AG04450 (cell line): Measurements from ENCODE around the gene PTPRD. TPM values are rescaled to one million over a fixed set of nuclear protein-coding genes. Genes with fewer than 3 reads are reported as not detected.

ENCODE experiments used
- CTCF ChIA-PET: fragments of 300-600, 350-600 bp; formaldehyde crosslinking; extraction: SDS; loops from one replicate; lab custom pipeline; 2022; ENCODE audit warnings: antibody characterized with exemption, inconsistent platforms; lab: Charles Lee
- POLR2A ChIA-PET: fragments of 350-600 bp; formaldehyde crosslinking; extraction: SDS; loops from one replicate; lab custom pipeline; 2021; ENCODE audit warnings: antibody characterized with exemption, inconsistent platforms; lab: Yijun Ruan, JAX
- DNase-seq: peaks from one replicate; pipeline ENCODE4 v3.0.0-alpha.2; 2011; ENCODE audit warnings: low read depth, low spot score
- H3K27ac ChIP-seq: one replicate; pipeline ENCODE4 v1.5.1; 2012; ENCODE audit warnings: low read depth, low read length, control low read depth
- H3K27me3 ChIP-seq: one replicate; pipeline ENCODE4 v1.6.0; 2012; ENCODE audit warnings: low read length; ENCODE audit not compliant: control insufficient read depth, insufficient read depth
- H3K4me3 ChIP-seq: 2 replicates; pipeline ENCODE4 v1.5.1; 2011; ENCODE audit warnings: mild to moderate bottlenecking, low read depth, low read length, control low read depth
- H3K9me3 ChIP-seq: 2 replicates; pipeline ENCODE4 v1.5.1; 2012; ENCODE audit warnings: low read length; ENCODE audit not compliant: control insufficient read depth, insufficient read depth
- polyA plus RNA-seq: library from polyadenylated mRNA; depleted of rRNA; stranded (reverse); fragments of >200 nt; gene quantifications from 2 replicates; pipeline ENCODE4 v1.2.3, GENCODE V29; 2011
- TF ChIP-seq, protein P1 (sequence below): IDR thresholded peaks from 2 replicates; pipeline ENCODE4 v1.5.1; 2011; ENCODE audit warnings: low read depth, low read length, control low read depth, inconsistent platforms

PTPRD gene
- polyA plus RNA-seq, 1 experiment, result 0.19 TPM

DNA sequence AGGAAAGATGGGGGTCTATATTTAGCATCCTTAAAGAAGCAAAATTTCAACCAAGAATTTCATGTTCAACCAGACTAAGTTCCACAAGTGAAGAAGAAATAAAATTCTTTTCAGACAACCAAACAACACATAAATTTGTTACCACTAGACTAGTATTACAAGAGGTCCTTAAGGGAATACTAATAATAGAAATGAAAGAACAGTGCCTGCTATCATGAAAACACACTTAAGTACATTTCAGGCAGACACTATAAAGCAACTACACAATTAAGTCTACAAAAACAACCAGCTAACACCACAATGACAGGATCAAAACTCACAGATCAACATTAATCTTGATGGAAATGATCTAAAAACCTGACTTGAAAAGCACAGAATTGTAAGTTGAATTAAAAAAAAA, 477.2 kb downstream of the PTPRD start:
- Histone ChIP-seq H3K27me3 (no peaks in the 10 kb centered on the region), H3K9me3 (no peaks in the 10 kb centered on the region), H3K27ac (no peak overlapping the region), H3K4me3 (no peak overlapping the region)
- no peak for DNase-seq
- POLR2A ChIA-PET, result no interaction called here
- TF ChIP-seq, protein P1, sequence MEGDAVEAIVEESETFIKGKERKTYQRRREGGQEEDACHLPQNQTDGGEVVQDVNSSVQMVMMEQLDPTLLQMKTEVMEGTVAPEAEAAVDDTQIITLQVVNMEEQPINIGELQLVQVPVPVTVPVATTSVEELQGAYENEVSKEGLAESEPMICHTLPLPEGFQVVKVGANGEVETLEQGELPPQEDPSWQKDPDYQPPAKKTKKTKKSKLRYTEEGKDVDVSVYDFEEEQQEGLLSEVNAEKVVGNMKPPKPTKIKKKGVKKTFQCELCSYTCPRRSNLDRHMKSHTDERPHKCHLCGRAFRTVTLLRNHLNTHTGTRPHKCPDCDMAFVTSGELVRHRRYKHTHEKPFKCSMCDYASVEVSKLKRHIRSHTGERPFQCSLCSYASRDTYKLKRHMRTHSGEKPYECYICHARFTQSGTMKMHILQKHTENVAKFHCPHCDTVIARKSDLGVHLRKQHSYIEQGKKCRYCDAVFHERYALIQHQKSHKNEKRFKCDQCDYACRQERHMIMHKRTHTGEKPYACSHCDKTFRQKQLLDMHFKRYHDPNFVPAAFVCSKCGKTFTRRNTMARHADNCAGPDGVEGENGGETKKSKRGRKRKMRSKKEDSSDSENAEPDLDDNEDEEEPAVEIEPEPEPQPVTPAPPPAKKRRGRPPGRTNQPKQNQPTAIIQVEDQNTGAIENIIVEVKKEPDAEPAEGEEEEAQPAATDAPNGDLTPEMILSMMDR, result no peak
- CTCF ChIA-PET, result no interaction called here

DNA sequence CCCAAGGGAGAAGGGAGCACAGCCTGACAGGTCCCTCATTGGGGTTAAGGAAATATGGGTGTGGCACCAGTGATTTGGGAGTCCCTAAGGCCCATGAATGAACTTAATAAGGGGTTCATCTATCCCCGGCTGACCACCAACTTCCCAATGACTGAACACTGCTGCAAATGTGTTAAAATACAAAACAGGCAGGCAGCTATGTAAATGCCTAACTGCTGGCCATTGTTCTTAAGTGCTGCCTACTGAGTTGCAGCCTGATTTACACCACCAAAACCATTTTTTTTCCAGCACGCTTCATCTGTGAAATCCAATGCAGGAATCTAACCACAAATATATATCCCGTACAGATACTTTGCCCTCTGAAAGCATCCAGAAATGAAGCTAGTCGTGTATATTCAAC, 478.5 kb downstream of the PTPRD start:
- H3K27me3 ChIP-seq, result no peaks in the 10 kb centered on the region
- ChIA-PET CTCF (no interaction called here), POLR2A (no interaction called here)
- TF ChIP-seq, protein P1, result no peak
- no peak for DNase-seq
- H3K27ac ChIP-seq, result no peak overlapping the region
- H3K4me3 ChIP-seq, result no peak overlapping the region
- no peaks in the 10 kb centered on the region for H3K9me3 ChIP-seq

DNA sequence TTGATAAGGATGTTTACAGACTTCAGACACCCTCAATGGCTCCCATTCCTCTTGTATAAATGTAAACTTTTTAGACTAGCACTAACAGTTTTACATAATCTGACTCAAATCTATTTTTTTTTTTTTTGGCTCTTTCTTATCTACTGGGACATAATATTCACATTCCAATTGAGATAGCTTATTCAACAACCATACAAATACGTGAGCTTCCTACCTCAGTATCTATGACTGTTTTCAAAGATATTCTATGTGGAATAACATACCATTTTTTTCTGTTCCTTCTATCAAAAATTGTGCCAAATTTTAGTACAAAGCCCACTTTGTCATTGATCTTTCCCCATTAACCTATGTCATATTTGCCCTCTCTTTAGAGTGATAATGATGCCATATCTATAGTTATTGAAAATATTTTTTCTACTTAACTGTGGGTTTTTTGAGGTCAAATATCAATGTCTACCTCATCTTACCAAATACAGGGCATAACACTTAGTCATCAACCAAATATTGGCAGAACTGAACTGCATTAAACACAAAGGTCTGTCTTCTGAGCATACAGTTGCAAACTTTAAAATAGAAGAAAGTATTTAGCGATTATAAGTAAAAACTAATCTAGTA, 482.6 kb downstream of the PTPRD start:
- CTCF ChIA-PET, result no interaction called here

DNA sequence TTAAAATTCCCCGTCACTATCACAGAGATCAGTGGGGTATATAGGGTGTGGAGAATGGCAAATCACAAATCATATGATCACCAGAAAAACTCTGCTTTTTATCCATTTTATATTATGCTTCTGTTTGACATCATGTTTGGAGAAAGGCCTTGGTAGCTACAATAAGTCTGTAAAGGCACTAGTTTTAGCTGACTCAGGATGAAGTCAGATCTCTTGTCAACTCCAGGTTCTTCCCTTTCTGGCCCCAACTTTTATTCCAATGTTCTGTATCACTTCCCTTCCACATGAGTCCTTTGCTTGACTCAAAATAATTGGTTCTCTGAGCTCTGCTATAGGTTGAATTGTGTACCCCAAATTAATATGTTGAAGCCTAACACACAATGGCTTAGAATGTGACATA, 484.9 kb downstream of the PTPRD start:
- Histone ChIP-seq H3K27me3 (no peaks in the 10 kb centered on the region), H3K4me3 (no peak overlapping the region), H3K27ac (no peak overlapping the region), H3K9me3 (no peaks in the 10 kb centered on the region)
- DNase-seq, result no peak
- POLR2A ChIA-PET, result no interaction called here
- TF ChIP-seq, protein P1, result no peak
- CTCF ChIA-PET, result interaction anchor here (1.0 kb wide), 1 partner anchor 141 kb away, joined by 4 read pairs; no protein-coding TSS in a partner anchor

More for the DNA sequence above, 482.6 kb downstream of the PTPRD start:
- peak; percentile 26 for DNase-seq
- Histone ChIP-seq H3K27ac (no peak overlapping the region), H3K27me3 (no peaks in the 10 kb centered on the region), H3K4me3 (no peak overlapping the region), H3K9me3 (no peaks in the 10 kb centered on the region)
- TF ChIP-seq, protein P1, result no peak
- POLR2A ChIA-PET, result interaction anchor here (0.6 kb wide), 1 partner anchor 19 kb away, joined by 3 read pairs; no protein-coding TSS in a partner anchor

DNA sequence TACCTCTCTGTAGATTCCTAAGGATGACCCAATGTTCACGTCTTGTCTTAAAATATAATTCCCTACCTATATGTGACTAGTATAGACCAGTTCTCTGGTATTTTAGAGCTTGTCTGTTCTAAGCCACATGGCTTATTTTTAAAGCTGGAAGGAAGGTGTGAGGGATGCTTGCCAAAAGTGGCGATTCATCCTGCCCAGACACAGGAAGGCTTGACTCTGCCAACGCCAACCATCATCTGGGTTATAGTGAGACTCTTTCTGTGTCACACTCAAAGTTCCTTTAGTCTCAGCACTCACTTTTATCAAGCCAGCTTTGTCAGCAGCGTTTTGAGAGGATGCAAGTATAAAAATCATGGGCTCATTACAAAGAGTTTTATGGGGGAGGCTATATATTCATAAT, 500.0 kb downstream of the PTPRD start:
- no peaks in the 10 kb centered on the region for H3K27me3 ChIP-seq
- DNase-seq, result no peak
- POLR2A ChIA-PET, result no interaction called here
- H3K27ac ChIP-seq, result no peak overlapping the region
- no peak overlapping the region for H3K4me3 ChIP-seq
- CTCF ChIA-PET, result interaction anchor here (0.7 kb wide), 1 partner anchor 67 kb away, joined by 3 read pairs; no protein-coding TSS in a partner anchor
- H3K9me3 ChIP-seq, result no peaks in the 10 kb centered on the region
- TF ChIP-seq, protein P1, result no peak
